PC-3 (cell line): Measurements from ENCODE around the gene HIGD2A. TPM values are rescaled to one million over a fixed set of nuclear protein-coding genes. Genes with fewer than 3 reads are reported as not detected.

Experiments
- ATAC-seq: fragments of 200-7000 bp; cut with Tn5 transposase; 2 replicates; pipeline ENCODE4 v1.9.1; 2020; ENCODE audit warnings: mild to moderate bottlenecking, moderate library complexity
- BruUV-seq: library from RNA; stranded (reverse); fragments of 400-500 nt; replicated peaks from 2 replicates; lab custom pipeline; 2021; lab: Mats Ljungman, UMichigan
- CTCF ChIA-PET: fragments of 300-600 bp; sonication (Branson Sonifier 250); formaldehyde crosslinking; loops from one replicate; lab custom pipeline; 2022; ENCODE audit warnings: antibody characterized with exemption; lab: Charles Lee
- POLR2A ChIA-PET: fragments of 300-600 bp; sonication (Branson Sonifier 250); formaldehyde crosslinking; loops from one replicate; lab custom pipeline; 2022; ENCODE audit warnings: antibody characterized with exemption; ENCODE audit not compliant: unreplicated experiment; lab: Charles Lee
- DNase-seq: peaks from one replicate; pipeline ENCODE4 v3.0.0-alpha.2; 2015
- H2AFZ ChIP-seq: fragments of 300-600 bp; sonication (generic); 2 replicates; pipeline ENCODE4 v1.6.0; 2016; ENCODE audit warnings: antibody characterized with exemption, low read length
- H3F3A ChIP-seq: fragments of 300-600 bp; sonication (generic); one replicate; pipeline ENCODE4 v1.6.0; 2017; ENCODE audit warnings: antibody characterized with exemption, low read length, control low read depth, mild to moderate bottlenecking; ENCODE audit not compliant: unreplicated experiment
- H3K27ac ChIP-seq: fragments of 300-600 bp; sonication (generic); 2 replicates; pipeline ENCODE4 v1.5.1; 2016; ENCODE audit warnings: mild to moderate bottlenecking, low read length
- H3K27me3 ChIP-seq: fragments of 300-600 bp; sonication (generic); 2 replicates; pipeline ENCODE4 v1.6.1; 2016; ENCODE audit warnings: low read length, mixed read lengths
- H3K36me3 ChIP-seq: fragments of 300-600 bp; sonication (generic); 2 replicates; pipeline ENCODE4 v1.6.1; 2016; ENCODE audit warnings: low read depth, mixed run types, low read length, mixed read lengths
- H3K4me1 ChIP-seq: fragments of 300-600 bp; sonication (generic); 2 replicates; pipeline ENCODE4 v1.5.1; 2016; ENCODE audit warnings: low read length; ENCODE audit not compliant: insufficient read depth
- H3K4me2 ChIP-seq: fragments of 300-600 bp; sonication (generic); 2 replicates; pipeline ENCODE4 v1.6.0; 2016; ENCODE audit warnings: low read length
- H3K4me3 ChIP-seq: fragments of 300-600 bp; sonication (generic); 2 replicates; pipeline ENCODE4 v1.5.1; 2016; ENCODE audit warnings: mild to moderate bottlenecking, low read length, mixed read lengths
- H3K79me2 ChIP-seq: fragments of 300-600 bp; sonication (generic); 2 replicates; pipeline ENCODE4 v1.6.1; 2017; ENCODE audit warnings: low read length, mixed read lengths
- H3K9ac ChIP-seq: fragments of 300-600 bp; sonication (generic); 2 replicates; pipeline ENCODE4 v1.6.0; 2016; ENCODE audit warnings: mild to moderate bottlenecking, low read length
- H3K9me2 ChIP-seq: fragments of 300-600 bp; sonication (generic); replicated peaks from 2 replicates; pipeline ENCODE4 v1.6.1; 2016; ENCODE audit warnings: mixed run types, low read length, mixed read lengths
- H3K9me3 ChIP-seq: fragments of 300-600 bp; sonication (generic); 2 replicates; pipeline ENCODE4 v1.6.1; 2016; ENCODE audit warnings: low read length, mixed read lengths
- H4K20me1 ChIP-seq: fragments of 300-600 bp; sonication (generic); 2 replicates; pipeline ENCODE4 v1.6.1; 2016; ENCODE audit warnings: low read length, mixed read lengths
- EZH2 ChIP-seq: fragments of 300-600 bp; sonication (generic); IDR thresholded peaks from one replicate; pipeline ENCODE4 v1.6.1; 2017; ENCODE audit warnings: antibody characterized with exemption, mild to moderate bottlenecking, low read length; ENCODE audit not compliant: unreplicated experiment
- EZH2phosphoT487 ChIP-seq: fragments of 300-600 bp; sonication (generic); IDR thresholded peaks from 2 replicates; pipeline ENCODE4 v1.6.1; 2018; ENCODE audit warnings: mild to moderate bottlenecking, antibody characterized with exemption, low read length, borderline replicate concordance
- intact Hi-C: fragments of 100-400 bp; cut with micrococcal nuclease; formaldehyde crosslinking; loops from 2 replicates; pipeline ENCODE4 v1.9.0; 2023
- total RNA-seq: library from RNA; depleted of rRNA; stranded (reverse); fragments of >200 nt; gene quantifications from 2 replicates; pipeline ENCODE4 v1.2.3, GENCODE V29; 2014
- TF ChIP-seq, protein P1 (sequence below): fragments of 300-600 bp; sonication (generic); conservative IDR thresholded peaks from 2 replicates; pipeline ENCODE4 v1.5.1; 2017; ENCODE audit warnings: antibody characterized with exemption, low read depth, mild to moderate bottlenecking, low read length

HIGD2A gene
- total RNA-seq, 1 experiment from 2014 or later, result 174 TPM

DNA sequence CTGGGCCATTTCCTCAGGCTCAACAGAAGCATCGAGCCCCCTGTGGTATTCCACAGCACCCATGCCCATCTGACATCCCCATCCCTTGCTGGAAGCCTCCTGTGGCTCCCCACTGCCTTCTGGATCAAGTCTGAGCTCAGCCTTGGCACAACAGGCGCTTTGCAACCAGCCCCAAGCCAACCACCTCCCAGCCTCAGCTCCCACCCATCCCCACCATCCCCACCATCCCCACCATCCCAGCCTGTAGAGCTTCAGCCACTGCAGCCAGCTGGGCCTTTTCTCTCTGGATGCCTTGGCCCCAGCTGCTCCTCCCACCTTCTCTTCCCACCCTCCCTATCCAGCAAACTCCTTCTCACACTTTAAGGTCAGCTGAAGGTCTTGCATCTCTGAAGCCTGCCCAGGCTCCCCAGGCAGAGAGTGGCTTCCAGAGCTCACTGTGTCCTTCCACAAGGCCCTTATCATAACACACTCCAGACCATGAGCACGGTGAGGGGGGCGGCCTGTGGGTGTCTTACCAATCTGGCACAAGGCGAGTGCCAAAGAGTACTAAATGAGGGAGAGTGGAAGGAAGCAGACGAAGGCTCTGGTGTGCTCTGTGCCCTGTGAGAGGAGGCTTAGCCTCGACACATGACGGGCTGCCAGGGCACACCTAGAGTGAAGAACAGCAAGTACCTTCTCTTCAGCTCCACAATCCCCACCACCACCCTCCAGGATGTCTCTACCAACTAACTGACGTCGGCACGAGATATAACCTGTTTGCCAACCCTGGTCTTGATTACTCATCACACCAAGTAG lies 6.5 kb downstream of the HIGD2A start:
- CTCF ChIA-PET, result no interaction called here
- no peak for DNase-seq
- peaks cover 27% of the 10 kb centered on the region for H3K36me3 ChIP-seq

GRCh38 chr5:176396330-176396729 lies 7.8 kb downstream of the HIGD2A start:
- CTCF ChIA-PET, result no interaction called here
- H3K9me3 ChIP-seq, result no peaks in the 10 kb centered on the region
- H3K9ac ChIP-seq, result no peak overlapping the region
- H2AFZ ChIP-seq, result no peak overlapping the region
- H3K4me2 ChIP-seq, result no peak overlapping the region
- H3K4me3 ChIP-seq, result no peak overlapping the region
- DNase-seq, result no peak
- TF ChIP-seq EZH2phosphoT487 (no peak), EZH2 (no peak)
- TF ChIP-seq, protein P1, sequence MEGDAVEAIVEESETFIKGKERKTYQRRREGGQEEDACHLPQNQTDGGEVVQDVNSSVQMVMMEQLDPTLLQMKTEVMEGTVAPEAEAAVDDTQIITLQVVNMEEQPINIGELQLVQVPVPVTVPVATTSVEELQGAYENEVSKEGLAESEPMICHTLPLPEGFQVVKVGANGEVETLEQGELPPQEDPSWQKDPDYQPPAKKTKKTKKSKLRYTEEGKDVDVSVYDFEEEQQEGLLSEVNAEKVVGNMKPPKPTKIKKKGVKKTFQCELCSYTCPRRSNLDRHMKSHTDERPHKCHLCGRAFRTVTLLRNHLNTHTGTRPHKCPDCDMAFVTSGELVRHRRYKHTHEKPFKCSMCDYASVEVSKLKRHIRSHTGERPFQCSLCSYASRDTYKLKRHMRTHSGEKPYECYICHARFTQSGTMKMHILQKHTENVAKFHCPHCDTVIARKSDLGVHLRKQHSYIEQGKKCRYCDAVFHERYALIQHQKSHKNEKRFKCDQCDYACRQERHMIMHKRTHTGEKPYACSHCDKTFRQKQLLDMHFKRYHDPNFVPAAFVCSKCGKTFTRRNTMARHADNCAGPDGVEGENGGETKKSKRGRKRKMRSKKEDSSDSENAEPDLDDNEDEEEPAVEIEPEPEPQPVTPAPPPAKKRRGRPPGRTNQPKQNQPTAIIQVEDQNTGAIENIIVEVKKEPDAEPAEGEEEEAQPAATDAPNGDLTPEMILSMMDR, result no peak
- H3K9me2 ChIP-seq, result no peaks in the 10 kb centered on the region
- no peaks in the 10 kb centered on the region for H3F3A ChIP-seq
- H3K27ac ChIP-seq, result no peak overlapping the region
- H3K36me3 ChIP-seq, result peaks cover 19% of the 10 kb centered on the region
- H3K79me2 ChIP-seq, result no peaks in the 10 kb centered on the region
- POLR2A ChIA-PET, result no interaction called here
- no peaks in the 10 kb centered on the region for H3K27me3 ChIP-seq
- no peak for ATAC-seq
- intact Hi-C loops, result no loop called here
- no TSS peak for BruUV-seq
- H3K4me1 ChIP-seq, result peaks cover 12% of the 10 kb centered on the region
- no peaks in the 10 kb centered on the region for H4K20me1 ChIP-seq

More for the DNA sequence above, 6.5 kb downstream of the HIGD2A start:
- POLR2A ChIA-PET, result no interaction called here
- ATAC-seq, result no peak
- Histone ChIP-seq H4K20me1 (no peaks in the 10 kb centered on the region), H3K9me2 (no peaks in the 10 kb centered on the region), H3K4me2 (no peak overlapping the region), H3K9ac (no peak overlapping the region), H3K27me3 (no peaks in the 10 kb centered on the region), H3K27ac (no peak overlapping the region), H3K4me3 (no peak overlapping the region), H3F3A (no peaks in the 10 kb centered on the region), H3K79me2 (peaks cover 12% of the 10 kb centered on the region), H2AFZ (no peak overlapping the region), H3K4me1 (peaks cover 1% of the 10 kb centered on the region), H3K9me3 (no peaks in the 10 kb centered on the region)
- no TSS peak for BruUV-seq
- intact Hi-C loops, result no loop called here
- TF ChIP-seq, protein P1, result no peak
- no peak for TF ChIP-seq EZH2
- no peak for TF ChIP-seq EZH2phosphoT487

DNA sequence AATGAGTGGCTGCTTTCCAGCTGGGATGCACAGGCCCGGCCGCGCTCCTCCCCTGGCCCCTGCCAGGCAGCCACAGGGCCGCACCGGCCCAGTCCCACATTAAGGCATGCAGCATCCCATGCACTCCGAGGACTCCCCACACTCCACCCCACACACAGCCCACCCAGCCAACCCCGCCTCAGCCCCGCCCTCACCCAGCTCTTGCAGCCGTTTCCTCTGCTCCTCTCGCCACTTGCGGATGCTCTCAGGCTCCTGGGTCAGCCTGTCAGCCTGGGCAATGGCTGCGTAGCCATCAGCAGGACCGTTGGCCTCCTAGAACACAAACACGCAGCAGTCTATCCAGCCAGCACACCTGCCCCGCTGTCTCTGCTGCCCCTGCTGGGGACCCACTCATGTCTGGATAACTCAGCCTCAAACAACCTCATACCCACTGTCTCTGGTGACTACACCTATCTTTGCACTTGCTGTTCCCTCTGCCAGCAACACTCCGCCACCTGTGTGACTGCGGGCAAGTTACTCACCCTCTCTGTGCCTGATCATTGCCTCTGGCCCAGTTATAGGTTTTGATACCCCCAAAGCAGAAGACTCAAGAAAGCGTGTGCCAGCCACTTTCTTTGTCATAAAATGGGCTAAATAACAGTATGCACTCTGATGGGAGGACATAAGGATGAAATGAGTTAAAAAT lies 9.3 kb downstream of the HIGD2A start:
- Histone ChIP-seq H2AFZ (no peak overlapping the region), H3K27me3 (no peaks in the 10 kb centered on the region), H3K4me3 (no peak overlapping the region), H4K20me1 (no peaks in the 10 kb centered on the region), H3K27ac (no peak overlapping the region), H3K9me2 (no peaks in the 10 kb centered on the region), H3F3A (no peaks in the 10 kb centered on the region), H3K4me1 (peaks cover 12% of the 10 kb centered on the region), H3K36me3 (peaks cover 13% of the 10 kb centered on the region), H3K9ac (no peak overlapping the region), H3K4me2 (no peak overlapping the region), H3K9me3 (no peaks in the 10 kb centered on the region), H3K79me2 (0 out of 2 replicates have a peak, but pooled peaks cover 3% of the 10 kb centered on the region)
- POLR2A ChIA-PET, result no interaction called here
- intact Hi-C loops, result no loop called here
- no TSS peak for BruUV-seq
- CTCF ChIA-PET, result no interaction called here
- TF ChIP-seq, protein P1, result no peak
- TF ChIP-seq EZH2 (no peak), EZH2phosphoT487 (no peak)
- no peak for DNase-seq
- no peak for ATAC-seq
